Body of pancreas (tissue), 4 donors: ENCODE results near the gene GSAP.
"Not testable (repeated sequence)": the region's sequence is repeated elsewhere in the genome, so short reads cannot be mapped to it uniquely, and the experiment has no call there.

Experiments
- POLR2A ChIP-seq, 3 donors: fragments of 450-650 bp; IDR thresholded peaks; one replicate each; pipeline ENCODE4 v1.6.1; 2016; ENCODE audit warnings: antibody characterized with exemption in 3 of 3, mild to moderate bottlenecking in 2 of 3
- TF ChIP-seq, protein P1 (sequence below), 7 experiments: fragments of 450-650 bp in 4 of 7; fragments of 200-600 bp in 3 of 7; sonication (generic) in 3 of 7; IDR thresholded peaks; one replicate each; pipeline ENCODE4 v1.5.1; 2016 to 2019; ENCODE audit warnings: antibody characterized with exemption in 7 of 7

DNA sequence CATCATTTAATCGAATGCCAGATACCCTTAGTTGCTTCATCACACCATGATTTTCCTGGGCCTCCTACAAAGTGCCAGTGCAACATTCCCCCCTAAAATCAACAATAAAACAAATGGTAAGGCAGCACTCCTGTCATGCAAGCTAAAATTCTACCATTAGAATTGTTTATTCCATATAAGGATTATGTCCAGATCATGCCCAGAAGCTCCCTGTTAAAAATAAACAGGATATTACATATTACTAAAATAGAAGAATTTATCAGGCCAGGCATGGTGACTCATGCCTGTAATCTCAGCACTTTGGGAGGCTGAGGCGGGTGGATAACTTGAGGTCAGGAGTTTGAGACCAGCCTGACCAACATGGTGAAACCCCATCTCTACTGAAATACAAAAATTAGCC lies 140.5 kb downstream of the GSAP start:
- TF ChIP-seq, protein P1, sequence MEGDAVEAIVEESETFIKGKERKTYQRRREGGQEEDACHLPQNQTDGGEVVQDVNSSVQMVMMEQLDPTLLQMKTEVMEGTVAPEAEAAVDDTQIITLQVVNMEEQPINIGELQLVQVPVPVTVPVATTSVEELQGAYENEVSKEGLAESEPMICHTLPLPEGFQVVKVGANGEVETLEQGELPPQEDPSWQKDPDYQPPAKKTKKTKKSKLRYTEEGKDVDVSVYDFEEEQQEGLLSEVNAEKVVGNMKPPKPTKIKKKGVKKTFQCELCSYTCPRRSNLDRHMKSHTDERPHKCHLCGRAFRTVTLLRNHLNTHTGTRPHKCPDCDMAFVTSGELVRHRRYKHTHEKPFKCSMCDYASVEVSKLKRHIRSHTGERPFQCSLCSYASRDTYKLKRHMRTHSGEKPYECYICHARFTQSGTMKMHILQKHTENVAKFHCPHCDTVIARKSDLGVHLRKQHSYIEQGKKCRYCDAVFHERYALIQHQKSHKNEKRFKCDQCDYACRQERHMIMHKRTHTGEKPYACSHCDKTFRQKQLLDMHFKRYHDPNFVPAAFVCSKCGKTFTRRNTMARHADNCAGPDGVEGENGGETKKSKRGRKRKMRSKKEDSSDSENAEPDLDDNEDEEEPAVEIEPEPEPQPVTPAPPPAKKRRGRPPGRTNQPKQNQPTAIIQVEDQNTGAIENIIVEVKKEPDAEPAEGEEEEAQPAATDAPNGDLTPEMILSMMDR (IDR thresholded peaks at IDR 0.05): not testable (repeated sequence)
- not testable (repeated sequence) for TF ChIP-seq POLR2A (IDR thresholded peaks at IDR 0.05)
